ENCODE results near the gene ANKFY1. TPM values are rescaled to one million over a fixed set of nuclear protein-coding genes. Genes with fewer than 3 reads are reported as not detected.

The ANKFY1 gene
- total and polyA plus RNA-seq, 9 of the 15 experiments (the other 6 are each of a cell fraction or from before 2014, with no cell fraction given), result 4.3 to 25.6 (median 12.2) TPM

DNA sequence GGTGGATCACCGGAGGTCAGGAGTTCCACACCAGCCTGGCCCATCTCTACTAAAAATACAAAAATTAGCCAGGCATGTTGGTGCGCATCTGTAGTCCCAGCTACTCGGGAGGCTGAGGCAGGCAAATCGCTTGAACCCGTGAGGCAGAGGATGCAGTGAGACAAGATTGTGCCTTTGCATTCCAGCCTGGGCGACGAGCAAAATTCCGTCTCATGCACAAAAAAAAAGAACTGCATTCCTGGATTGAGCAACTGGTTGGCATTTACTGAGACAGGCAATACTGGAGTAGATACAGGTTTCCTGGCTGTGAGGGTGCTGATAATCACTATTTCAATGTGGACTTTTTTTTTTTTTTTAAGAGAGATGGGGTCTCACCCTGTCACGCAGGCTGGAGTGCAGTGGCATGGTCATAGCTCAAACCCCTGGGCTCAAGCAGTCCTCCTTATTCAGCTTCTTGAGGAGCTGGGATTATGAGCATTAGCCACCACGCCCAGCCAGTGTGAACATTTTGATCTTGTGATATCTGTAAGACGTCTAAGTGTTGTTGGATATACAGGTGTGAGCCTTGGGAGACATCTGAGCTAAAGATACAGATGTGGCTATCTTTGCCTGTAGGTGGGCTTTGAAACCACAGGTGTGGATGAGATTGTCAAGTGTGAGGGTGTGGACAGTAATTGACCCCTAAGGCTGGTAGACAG is 115.0 kb downstream of the ANKFY1 start:
- no TSS peak for BruUV-seq (replicated peaks)
- H3K9ac ChIP-seq (ENCODE audit: insufficient read depth in 1 of 2, low read depth in 2 of 2, low read length in 2 of 2), result no peak overlapping the region
- DNase-seq (ENCODE audit: extremely low read depth in 1 of 4, low spot score in 3 of 4) (no peak), FAIRE-seq (no peak), ATAC-seq (no peak)
- H2AFZ ChIP-seq (ENCODE audit: low read depth, low read length), result no peak overlapping the region
- H3K36me3 ChIP-seq (ENCODE audit: control insufficient read depth, insufficient read depth, low read length), result no peaks in the 10 kb centered on the region
- intact Hi-C loops (cut with micrococcal nuclease) (no loop called here), in situ Hi-C loops (cut with MboI) (no loop called here)
- H3K27ac ChIP-seq (ENCODE audit: extremely low read depth, low read depth, low read length), result no peak overlapping the region
- H4K20me1 ChIP-seq (replicated peaks; ENCODE audit: control insufficient read depth, insufficient read depth, low read length), result no peaks in the 10 kb centered on the region; the same call in 1 of the 2 replicates
- H3K9me3 ChIP-seq (replicated peaks; ENCODE audit: control insufficient read depth, insufficient read depth, low read depth, low read length), result no peaks in the 10 kb centered on the region
- CTCF ChIA-PET (ENCODE audit: low intra/inter-chr PET ratio), result no interaction called here
- 32% methylated on average over 5 of the region's 11 CpGs for WGBS (ENCODE audit: insufficient coverage, low coverage, missing lambda C conversion rate)
- no peaks in the 10 kb centered on the region for H3K9me1 ChIP-seq (ENCODE audit: control insufficient read depth, insufficient read depth, low read length)
- H3K4me1 ChIP-seq (replicated peaks in 1 of 2; ENCODE audit: control insufficient read depth in 2 of 2, insufficient read depth in 2 of 2, low read length in 2 of 2), result peaks cover 0 to 2% of the 10 kb centered on the region in 2 experiments; a peak in 4 of 5 replicates
- TF ChIP-seq, protein P1, sequence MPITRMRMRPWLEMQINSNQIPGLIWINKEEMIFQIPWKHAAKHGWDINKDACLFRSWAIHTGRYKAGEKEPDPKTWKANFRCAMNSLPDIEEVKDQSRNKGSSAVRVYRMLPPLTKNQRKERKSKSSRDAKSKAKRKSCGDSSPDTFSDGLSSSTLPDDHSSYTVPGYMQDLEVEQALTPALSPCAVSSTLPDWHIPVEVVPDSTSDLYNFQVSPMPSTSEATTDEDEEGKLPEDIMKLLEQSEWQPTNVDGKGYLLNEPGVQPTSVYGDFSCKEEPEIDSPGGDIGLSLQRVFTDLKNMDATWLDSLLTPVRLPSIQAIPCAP (CRISPR knock-in tag; IDR thresholded peaks at IDR 0.05; ENCODE audit: borderline replicate concordance), result no peak
- TF ChIP-seq EWSR1 (IDR thresholded peaks at IDR 0.05; ENCODE audit: borderline replicate concordance, low read depth, partially characterized antibody), result no peak
- POLR2A ChIA-PET, result no interaction called here
- H3K27me3 ChIP-seq (ENCODE audit: control insufficient read depth in 2 of 2, insufficient read depth in 2 of 2, low read length in 2 of 2), result no peaks in the 10 kb centered on the region
- no peak overlapping the region for H3K4me3 ChIP-seq
- no peak overlapping the region for H3K4me2 ChIP-seq (ENCODE audit: insufficient read depth, low read length)
- peaks cover 8% of the 10 kb centered on the region; the same call in 2 of the 3 replicates for H3K79me2 ChIP-seq (ENCODE audit: control insufficient read depth, insufficient read depth, low read length)

DNA sequence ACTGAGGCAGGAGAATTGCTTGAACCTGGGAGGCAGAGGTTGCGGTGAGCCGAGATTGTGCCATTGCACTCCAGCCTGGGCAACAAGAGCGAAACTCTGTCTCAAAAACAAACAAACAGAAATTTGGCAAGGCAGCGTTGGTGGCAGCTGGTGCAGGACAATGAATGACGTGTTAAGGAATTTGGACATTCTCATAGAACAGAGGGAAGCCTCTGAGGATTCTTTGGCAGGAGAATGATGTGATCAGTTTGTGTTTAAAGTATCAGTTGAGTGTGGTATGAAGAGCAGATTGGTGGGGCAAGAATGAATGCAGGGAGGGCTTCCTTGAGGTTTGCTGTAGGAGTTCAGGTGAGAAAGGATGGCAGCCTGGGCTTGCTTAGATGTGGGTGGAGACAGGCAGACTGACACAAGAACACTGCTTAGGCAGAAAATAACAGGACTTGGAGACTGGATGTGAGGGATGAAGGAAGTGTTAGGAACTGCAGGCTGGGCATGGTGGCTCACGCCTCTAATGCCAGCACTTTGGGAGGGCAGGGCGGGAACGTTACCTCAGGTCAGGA is 115.9 kb downstream of the ANKFY1 start:
- Histone ChIP-seq H3K79me2 (ENCODE audit: control insufficient read depth, insufficient read depth, low read length) (peaks cover 9% of the 10 kb centered on the region; the same call in 2 of the 3 replicates), H3K9me1 (ENCODE audit: control insufficient read depth, insufficient read depth, low read length) (no peaks in the 10 kb centered on the region), H3K9me3 (replicated peaks; ENCODE audit: control insufficient read depth, insufficient read depth, low read depth, low read length) (no peaks in the 10 kb centered on the region), H2AFZ (ENCODE audit: low read depth, low read length) (no peak overlapping the region), H4K20me1 (replicated peaks; ENCODE audit: control insufficient read depth, insufficient read depth, low read length) (no peaks in the 10 kb centered on the region; the same call in 1 of the 2 replicates), H3K9ac (ENCODE audit: insufficient read depth in 1 of 2, low read depth in 2 of 2, low read length in 2 of 2) (no peak overlapping the region), H3K27ac (ENCODE audit: extremely low read depth, low read depth, low read length) (no peak overlapping the region), H3K27me3 (ENCODE audit: control insufficient read depth in 2 of 2, insufficient read depth in 2 of 2, low read length in 2 of 2) (no peaks in the 10 kb centered on the region), H3K4me2 (ENCODE audit: insufficient read depth, low read length) (no peak overlapping the region), H3K36me3 (ENCODE audit: control insufficient read depth, insufficient read depth, low read length) (no peaks in the 10 kb centered on the region), H3K4me3 (no peak overlapping the region), H3K4me1 (replicated peaks in 1 of 2; ENCODE audit: control insufficient read depth in 2 of 2, insufficient read depth in 2 of 2, low read length in 2 of 2) (peaks cover 0 to 4% of the 10 kb centered on the region in 2 experiments; a peak in 3 of 5 replicates)
- FAIRE-seq (no peak), DNase-seq (ENCODE audit: extremely low read depth in 1 of 4, low spot score in 3 of 4) (no peak), ATAC-seq (no peak)
- WGBS (ENCODE audit: insufficient coverage, low coverage, missing lambda C conversion rate), result 59% methylated on average over 3 of the region's 8 CpGs
- ChIA-PET CTCF (ENCODE audit: low intra/inter-chr PET ratio) (no interaction called here), POLR2A (no interaction called here)
- in situ Hi-C loops (cut with MboI) (no loop called here), intact Hi-C loops (cut with micrococcal nuclease) (no loop called here)
- TF ChIP-seq, protein P2, sequence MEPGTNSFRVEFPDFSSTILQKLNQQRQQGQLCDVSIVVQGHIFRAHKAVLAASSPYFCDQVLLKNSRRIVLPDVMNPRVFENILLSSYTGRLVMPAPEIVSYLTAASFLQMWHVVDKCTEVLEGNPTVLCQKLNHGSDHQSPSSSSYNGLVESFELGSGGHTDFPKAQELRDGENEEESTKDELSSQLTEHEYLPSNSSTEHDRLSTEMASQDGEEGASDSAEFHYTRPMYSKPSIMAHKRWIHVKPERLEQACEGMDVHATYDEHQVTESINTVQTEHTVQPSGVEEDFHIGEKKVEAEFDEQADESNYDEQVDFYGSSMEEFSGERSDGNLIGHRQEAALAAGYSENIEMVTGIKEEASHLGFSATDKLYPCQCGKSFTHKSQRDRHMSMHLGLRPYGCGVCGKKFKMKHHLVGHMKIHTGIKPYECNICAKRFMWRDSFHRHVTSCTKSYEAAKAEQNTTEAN (CRISPR knock-in tag; IDR thresholded peaks at IDR 0.05), result no peak
- no TSS peak for BruUV-seq (replicated peaks)

Measured in K562 (cell line).